HTERT RPE-1 (cell line): Measurements from ENCODE around the gene PLPP2.
"Not testable (repeated sequence)": the region's sequence is repeated elsewhere in the genome, so short reads cannot be mapped to it uniquely, and the experiment has no call there.

Experiments used
- in situ Hi-C: fragments of 300-500 bp; cut with MboI; formaldehyde crosslinking; loops from 4 replicates; pipeline ENCODE4 v1.14.3; 2020; ENCODE audit warnings: low sequenced_read_pairs

Gene PLPP2

DNA sequence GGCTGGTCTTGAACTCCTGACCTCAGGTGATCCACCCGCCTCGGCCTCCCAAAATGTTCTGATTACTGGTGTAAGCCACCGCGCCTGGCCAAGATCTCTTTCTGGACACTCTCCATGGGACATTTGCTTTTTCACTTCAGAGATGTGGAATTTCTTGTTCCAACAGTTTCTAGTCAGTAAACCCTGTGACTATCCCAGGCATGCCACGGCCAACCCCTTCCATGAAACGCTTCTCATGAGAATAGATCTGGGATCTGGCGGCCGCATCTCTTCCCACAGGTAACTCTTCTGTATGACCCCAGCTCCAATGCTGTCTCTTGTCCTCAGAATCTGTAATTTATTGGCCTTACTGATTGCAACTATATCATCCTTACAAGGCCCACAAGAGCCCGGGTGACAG is 16.2 kb downstream of the PLPP2 start:
- in situ Hi-C loops = no loop called here

- in situ Hi-C loops = no loop called here
Measured at GRCh38 chr19:273393-273792, 17.8 kb downstream of the PLPP2 start.

DNA sequence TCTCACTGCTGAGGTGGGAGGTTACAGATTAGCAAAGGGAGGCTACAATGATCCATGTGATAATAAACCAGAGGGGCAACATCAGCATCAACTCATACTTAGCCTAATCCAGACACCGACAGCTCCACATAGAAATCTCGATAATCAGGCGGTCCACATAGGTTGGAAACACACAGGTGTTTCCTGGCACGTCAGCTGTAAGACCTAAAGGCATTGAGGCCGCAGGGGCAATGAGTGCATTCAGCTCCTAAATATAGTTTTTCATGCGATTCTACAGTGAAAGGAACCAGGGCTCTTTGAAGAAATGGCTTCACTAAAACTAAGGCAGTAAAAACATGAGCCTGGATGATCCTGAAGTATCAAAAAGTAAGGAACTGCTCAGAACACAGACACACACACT is 19.3 kb downstream of the PLPP2 start:
- in situ Hi-C loops = no loop called here

- in situ Hi-C loops = not testable (repeated sequence)
Measured at GRCh38 chr19:270766-271318, 20.4 kb downstream of the PLPP2 start.

DNA sequence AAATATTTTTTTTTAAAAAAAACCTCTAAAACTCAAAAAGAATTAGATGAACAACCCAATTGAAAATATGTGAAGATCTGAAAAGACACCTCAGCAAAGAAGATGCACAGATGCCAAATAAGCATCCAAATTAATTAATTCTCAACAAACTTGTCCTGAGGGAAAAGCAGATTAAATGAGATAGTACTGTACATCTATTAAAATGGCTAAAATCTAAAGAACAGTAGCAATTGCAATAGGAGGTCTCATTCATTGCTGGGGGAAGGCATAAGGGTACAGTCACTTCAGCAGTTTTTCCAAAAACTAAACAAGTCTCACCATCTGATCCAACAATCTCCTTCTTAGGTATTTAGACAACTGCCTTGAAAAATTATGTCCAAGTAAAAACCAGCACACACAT is 22.0 kb downstream of the PLPP2 start:
- in situ Hi-C loops = no loop called here

- in situ Hi-C loops = no loop called here
Measured at GRCh38 chr19:262125-262524, 29.1 kb downstream of the PLPP2 start.

GRCh38 chr19:256804-257203 is 34.4 kb downstream of the PLPP2 start:
- in situ Hi-C loops = not testable (repeated sequence)

- in situ Hi-C loops = not testable (repeated sequence)
Measured at GRCh38 chr19:252421-253186, 38.6 kb downstream of the PLPP2 start.

GRCh38 chr19:246551-246950 is 44.7 kb downstream of the PLPP2 start:
- in situ Hi-C loops = no loop called here

- in situ Hi-C loops = not testable (repeated sequence)
Measured at GRCh38 chr19:245900-246299, 45.3 kb downstream of the PLPP2 start.

DNA sequence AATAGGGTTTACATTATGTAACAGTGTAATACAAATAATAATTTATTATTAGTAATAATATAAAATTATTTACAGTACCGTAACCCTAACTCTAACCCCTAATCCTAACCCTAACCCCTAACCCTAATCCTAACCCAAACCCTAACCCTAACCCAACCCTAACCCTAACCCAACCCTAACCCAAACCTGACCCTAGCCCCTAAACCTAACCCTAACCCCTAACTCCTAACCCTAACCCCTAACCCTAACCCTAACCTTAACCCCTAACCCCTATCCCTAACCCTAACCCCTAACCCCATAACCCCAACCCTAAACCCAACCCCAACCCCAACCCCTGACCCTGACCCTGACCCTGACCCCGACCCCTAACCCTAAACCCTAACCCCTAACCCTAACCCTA is 45.7 kb downstream of the PLPP2 start:
- in situ Hi-C loops = no loop called here
